Endothelial cell (in vitro differentiated cells): Measurements from ENCODE around the gene RPH3AL. TPM values are rescaled to one million over a fixed set of nuclear protein-coding genes. Genes with fewer than 3 reads are reported as not detected.

ENCODE experiments used
- DNase-seq: peaks from one replicate; pipeline ENCODE4 v3.0.0; 2021; ENCODE audit warnings: low spot score
- H3K27ac Mint-ChIP-seq: one replicate; pipeline ENCODE4 v1.8.0; 2021; ENCODE audit warnings: mixed read lengths, inconsistent platforms; ENCODE audit not compliant: unreplicated experiment
- H3K27me3 Mint-ChIP-seq: one replicate; pipeline ENCODE4 v1.8.0; 2021; ENCODE audit warnings: mild to moderate bottlenecking, moderate library complexity, mixed read lengths, inconsistent platforms; ENCODE audit not compliant: unreplicated experiment
- H3K36me3 Mint-ChIP-seq: one replicate; pipeline ENCODE4 v1.8.0; 2021; ENCODE audit warnings: mild to moderate bottlenecking, low read depth, mixed read lengths, inconsistent platforms; ENCODE audit not compliant: unreplicated experiment
- H3K4me1 Mint-ChIP-seq: one replicate; pipeline ENCODE4 v1.8.0; 2021; ENCODE audit warnings: mild to moderate bottlenecking, mixed read lengths, inconsistent platforms; ENCODE audit not compliant: unreplicated experiment
- H3K4me3 Mint-ChIP-seq: one replicate; pipeline ENCODE4 v1.8.0; 2021; ENCODE audit warnings: mild to moderate bottlenecking, mixed read lengths, inconsistent platforms; ENCODE audit not compliant: unreplicated experiment
- H3K9me3 Mint-ChIP-seq: one replicate; pipeline ENCODE4 v1.8.0; 2021; ENCODE audit warnings: mixed read lengths, inconsistent platforms; ENCODE audit not compliant: unreplicated experiment
- total RNA-seq: library from RNA; stranded (reverse); fragmentation: NEBNext Ultra II Directional; extraction: Animal tissue kit (Norgen Biotek cat#: 25700); gene quantifications from one replicate; pipeline ENCODE4 v1.2.1, GENCODE V29; 2021; ENCODE audit not compliant: unreplicated experiment
- TF ChIP-seq, protein P1 (sequence below): fragments of 200-600 bp; sonication (generic); IDR thresholded peaks from one replicate; pipeline ENCODE4 v1.5.0; 2021; ENCODE audit warnings: antibody characterized with exemption; ENCODE audit not compliant: unreplicated experiment

The RPH3AL gene
- total RNA-seq, 1 donor from 2014 or later, result 3.4 TPM

DNA sequence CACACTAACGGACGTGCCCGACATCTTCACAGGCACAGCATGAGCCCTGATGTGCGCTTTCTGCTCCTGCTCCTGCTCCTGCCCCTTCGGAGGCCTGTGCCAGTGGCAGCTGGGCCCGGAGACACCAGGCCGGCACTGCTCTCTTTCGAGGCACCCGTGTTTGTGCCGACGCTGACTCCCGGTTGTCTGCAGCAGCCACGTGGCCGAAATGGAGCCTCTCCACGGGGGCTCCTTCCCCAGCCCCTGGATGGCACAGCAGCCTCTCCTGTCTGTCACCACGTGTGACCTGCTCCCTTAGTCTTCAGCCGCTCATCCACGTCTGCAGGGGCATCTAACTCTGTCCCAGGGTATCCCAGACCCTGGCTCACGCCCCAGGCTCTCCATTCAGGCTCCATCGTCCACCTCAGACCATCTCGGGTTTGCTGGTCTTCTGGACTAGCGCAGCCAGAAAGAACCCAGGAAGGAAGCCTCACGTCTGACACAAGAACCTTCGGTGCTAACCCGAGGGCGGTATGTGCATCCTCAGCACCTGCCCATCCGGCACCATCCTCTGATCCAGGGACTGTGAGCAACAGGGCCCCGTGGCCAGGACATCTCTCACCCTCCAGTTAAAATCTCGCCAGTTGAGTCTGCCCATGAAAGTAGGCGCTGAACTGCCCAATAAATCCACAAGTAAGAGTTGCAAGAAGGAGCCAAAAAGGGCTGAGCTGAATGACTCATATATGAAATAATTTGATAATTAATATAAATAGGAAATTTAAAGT lies 4.2 kb upstream of the RPH3AL start:
- peaks cover 9% of the 10 kb centered on the region for H3K27me3 Mint-ChIP-seq
- H3K27ac Mint-ChIP-seq, result peak overlapping the region; percentile 78
- H3K36me3 Mint-ChIP-seq, result peaks cover 13% of the 10 kb centered on the region
- no peaks in the 10 kb centered on the region for H3K9me3 Mint-ChIP-seq
- TF ChIP-seq, protein P1, sequence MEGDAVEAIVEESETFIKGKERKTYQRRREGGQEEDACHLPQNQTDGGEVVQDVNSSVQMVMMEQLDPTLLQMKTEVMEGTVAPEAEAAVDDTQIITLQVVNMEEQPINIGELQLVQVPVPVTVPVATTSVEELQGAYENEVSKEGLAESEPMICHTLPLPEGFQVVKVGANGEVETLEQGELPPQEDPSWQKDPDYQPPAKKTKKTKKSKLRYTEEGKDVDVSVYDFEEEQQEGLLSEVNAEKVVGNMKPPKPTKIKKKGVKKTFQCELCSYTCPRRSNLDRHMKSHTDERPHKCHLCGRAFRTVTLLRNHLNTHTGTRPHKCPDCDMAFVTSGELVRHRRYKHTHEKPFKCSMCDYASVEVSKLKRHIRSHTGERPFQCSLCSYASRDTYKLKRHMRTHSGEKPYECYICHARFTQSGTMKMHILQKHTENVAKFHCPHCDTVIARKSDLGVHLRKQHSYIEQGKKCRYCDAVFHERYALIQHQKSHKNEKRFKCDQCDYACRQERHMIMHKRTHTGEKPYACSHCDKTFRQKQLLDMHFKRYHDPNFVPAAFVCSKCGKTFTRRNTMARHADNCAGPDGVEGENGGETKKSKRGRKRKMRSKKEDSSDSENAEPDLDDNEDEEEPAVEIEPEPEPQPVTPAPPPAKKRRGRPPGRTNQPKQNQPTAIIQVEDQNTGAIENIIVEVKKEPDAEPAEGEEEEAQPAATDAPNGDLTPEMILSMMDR, result no peak
- H3K4me3 Mint-ChIP-seq, result peak overlapping the region; percentile 65
- DNase-seq, result no peak
- no peaks in the 10 kb centered on the region for H3K4me1 Mint-ChIP-seq

DNA sequence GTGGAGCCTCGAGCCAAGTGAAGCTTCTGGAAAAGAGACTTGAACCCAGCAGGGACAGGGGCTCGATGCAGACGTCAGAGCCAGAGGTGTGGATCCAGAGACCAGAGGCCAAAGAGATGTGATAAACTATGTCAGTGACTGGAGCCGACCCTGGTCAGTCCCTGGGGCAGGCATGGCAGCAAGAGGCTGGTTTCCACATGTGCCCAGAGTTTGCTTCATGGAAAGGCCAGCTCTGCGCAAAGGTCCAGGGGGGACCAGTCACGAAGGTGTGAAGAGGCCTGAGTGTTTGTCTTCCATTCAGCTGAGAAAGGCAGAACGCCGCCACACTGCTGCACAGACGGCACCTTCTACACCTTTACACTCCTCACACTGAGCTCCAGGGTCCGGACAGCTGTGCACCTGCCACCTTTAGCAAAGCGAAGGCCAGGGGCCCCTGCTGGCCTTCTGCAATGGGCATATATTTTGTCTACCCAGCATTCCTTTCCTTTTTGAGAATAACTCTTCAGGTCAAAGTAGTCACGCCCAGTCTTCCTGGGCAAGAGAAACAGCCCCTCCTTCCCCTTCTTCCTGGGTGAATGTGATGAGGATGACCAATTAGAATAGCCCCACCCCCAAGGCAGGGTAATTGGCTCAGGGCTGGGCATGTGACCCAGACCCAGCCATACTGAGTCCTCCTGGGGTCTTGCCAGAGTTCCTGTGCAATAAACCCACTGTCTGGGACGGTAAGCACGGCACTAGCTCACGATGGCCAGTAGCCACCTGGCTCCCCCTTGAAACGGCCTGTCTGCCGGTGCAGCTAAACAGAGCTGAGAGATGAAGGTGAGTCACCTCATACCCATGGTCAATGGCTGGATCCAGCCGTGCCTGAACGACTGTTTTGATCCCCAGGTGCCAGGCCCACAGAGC lies 2.3 kb upstream of the RPH3AL start:
- no peaks in the 10 kb centered on the region for H3K9me3 Mint-ChIP-seq
- H3K36me3 Mint-ChIP-seq, result peaks cover 16% of the 10 kb centered on the region
- H3K4me1 Mint-ChIP-seq, result peaks cover 13% of the 10 kb centered on the region
- H3K27me3 Mint-ChIP-seq, result peaks cover 17% of the 10 kb centered on the region
- no peak for DNase-seq
- TF ChIP-seq, protein P1, result no peak
- no peak overlapping the region for H3K27ac Mint-ChIP-seq
- no peak overlapping the region for H3K4me3 Mint-ChIP-seq

DNA sequence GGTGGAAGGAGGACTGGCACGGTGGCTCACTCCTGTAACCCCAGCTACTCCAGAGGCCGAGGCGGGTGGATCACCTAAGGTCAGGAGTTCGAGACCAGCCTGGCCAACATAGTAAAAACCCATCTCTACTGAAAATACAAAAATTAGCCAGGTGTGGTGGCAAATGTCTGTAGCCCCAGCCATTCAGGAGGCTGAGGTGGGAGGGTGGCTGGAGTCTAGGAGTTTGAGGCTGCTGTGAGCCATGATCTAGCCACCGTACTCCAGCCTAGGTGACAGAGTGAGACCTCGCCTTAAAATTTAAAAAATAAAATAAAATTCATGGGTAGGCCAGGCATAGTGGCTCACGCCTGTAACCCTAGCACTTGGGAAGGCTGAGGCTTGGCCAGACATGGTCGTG lies 1.2 kb upstream of the RPH3AL start:
- Mint-ChIP-seq H3K27me3 (peaks cover 17% of the 10 kb centered on the region), H3K4me3 (no peak overlapping the region), H3K36me3 (peaks cover 16% of the 10 kb centered on the region), H3K4me1 (peaks cover 16% of the 10 kb centered on the region), H3K27ac (no peak overlapping the region), H3K9me3 (no peaks in the 10 kb centered on the region)
- no peak for DNase-seq
- TF ChIP-seq, protein P1, result no peak

DNA sequence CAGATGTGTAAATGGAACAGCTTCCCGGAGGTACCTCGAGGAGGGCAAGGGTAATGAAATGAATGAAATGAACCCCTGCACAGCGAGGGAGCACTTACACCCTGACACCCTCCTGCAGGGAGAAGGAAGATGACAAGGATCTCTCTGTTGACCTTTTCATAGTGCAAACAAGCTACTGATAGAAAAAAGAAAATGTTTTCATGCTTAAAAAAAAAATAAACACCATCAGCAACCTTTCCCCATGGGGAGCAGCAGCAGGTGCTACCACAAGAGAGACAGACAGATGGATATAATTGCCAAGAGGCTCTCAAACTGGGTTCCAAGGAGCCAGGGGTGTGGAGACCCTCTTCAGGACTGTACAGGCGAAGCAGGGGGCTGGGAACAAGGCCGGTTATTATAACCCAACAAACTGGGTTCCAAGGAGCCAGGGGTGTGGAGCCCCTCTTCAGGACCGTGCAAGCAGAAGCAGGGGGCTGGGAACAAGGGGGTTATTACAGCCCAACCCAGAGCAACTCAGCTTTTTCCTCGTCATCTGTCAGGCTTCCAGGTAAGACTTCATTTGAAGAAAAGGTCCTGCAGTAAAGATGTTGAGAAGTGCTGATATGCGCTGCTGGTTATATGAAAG lies 718 bp upstream of the RPH3AL start:
- TF ChIP-seq, protein P1, result no peak
- no peak for DNase-seq
- peaks cover 16% of the 10 kb centered on the region for H3K36me3 Mint-ChIP-seq
- H3K4me3 Mint-ChIP-seq, result no peak overlapping the region
- H3K4me1 Mint-ChIP-seq, result peaks cover 20% of the 10 kb centered on the region
- peaks cover 16% of the 10 kb centered on the region for H3K27me3 Mint-ChIP-seq
- no peak overlapping the region for H3K27ac Mint-ChIP-seq
- H3K9me3 Mint-ChIP-seq, result no peaks in the 10 kb centered on the region
